AG08395 (cell line): ENCODE results near the gene RECK.
"Not testable (repeated sequence)": the region's sequence is repeated elsewhere in the genome, so short reads cannot be mapped to it uniquely, and the experiment has no call there.

ENCODE experiments used
- DNase-seq: peaks from one replicate; pipeline ENCODE4 v3.0.0; 2012; ENCODE audit warnings: mixed read lengths, low spot score

Gene RECK

GRCh38 chr9:36063804-36064447 is 27.2 kb downstream of the RECK start:
- DNase-seq: no peak

- DNase-seq: peak; percentile 18
Measured at GRCh38 chr9:36064448-36065037, 27.8 kb downstream of the RECK start.

GRCh38 chr9:36074055-36074454 is 37.3 kb downstream of the RECK start:
- DNase-seq: no peak

- peak; percentile 59 for DNase-seq
Measured at GRCh38 chr9:36074870-36075532, 38.3 kb downstream of the RECK start.

GRCh38 chr9:36078051-36078450 is 41.3 kb downstream of the RECK start:
- no peak for DNase-seq

GRCh38 chr9:36080519-36080918 is 43.8 kb downstream of the RECK start:
- no peak for DNase-seq

- no peak for DNase-seq
Measured at GRCh38 chr9:36082931-36083330, 46.2 kb downstream of the RECK start.

- no peak for DNase-seq
Measured at GRCh38 chr9:36086442-36086841, 49.7 kb downstream of the RECK start.

- DNase-seq: not testable (repeated sequence)
Measured at GRCh38 chr9:36087054-36087453, 50.3 kb downstream of the RECK start.

GRCh38 chr9:36088020-36088419 is 51.3 kb downstream of the RECK start:
- no peak for DNase-seq

GRCh38 chr9:36091026-36091953 is 54.6 kb downstream of the RECK start:
- peak; percentile 35 for DNase-seq

GRCh38 chr9:36092014-36092413 is 55.3 kb downstream of the RECK start:
- DNase-seq: no peak

- DNase-seq: no peak
Measured at GRCh38 chr9:36092509-36093215, 55.9 kb downstream of the RECK start.

- DNase-seq: no peak
Measured at GRCh38 chr9:36093384-36093783, 56.7 kb downstream of the RECK start.

- DNase-seq: no peak
Measured at GRCh38 chr9:36099718-36100117, 63.0 kb downstream of the RECK start.

GRCh38 chr9:36100532-36100931 is 63.8 kb downstream of the RECK start:
- DNase-seq: peak; percentile 46

- peak; percentile 88 for DNase-seq
Measured at GRCh38 chr9:36101916-36102741, 65.4 kb downstream of the RECK start.

- peak; percentile 34 for DNase-seq
Measured at GRCh38 chr9:36102742-36103495, 66.2 kb downstream of the RECK start.

GRCh38 chr9:36109071-36109470 is 72.4 kb downstream of the RECK start:
- no peak for DNase-seq

- DNase-seq: no peak
Measured at GRCh38 chr9:36110434-36110833, 73.7 kb downstream of the RECK start.
